DOHH2 (cell line): ENCODE results near the gene KCNE2.

Source experiments
- H3F3A ChIP-seq: fragments of 200-600 bp; sonication (generic), shearing (Covaris generic); 2 replicates; pipeline ENCODE4 v1.6.0; 2016; ENCODE audit warnings: antibody characterized with exemption, mild to moderate bottlenecking; ENCODE audit not compliant: control insufficient read depth, insufficient read depth
- H3K27ac ChIP-seq: fragments of 200-600 bp; sonication (generic); 2 replicates; pipeline ENCODE4 v1.5.1; 2014; ENCODE audit warnings: low read depth, mild to moderate bottlenecking, low read length, moderate library complexity
- H3K27me3 ChIP-seq: fragments of 200-600 bp; sonication (generic); 2 replicates; pipeline ENCODE4 v1.6.1; 2014; ENCODE audit warnings: mild to moderate bottlenecking, low read length, mixed read lengths; ENCODE audit not compliant: control insufficient read depth
- H3K36me3 ChIP-seq: fragments of 200-600 bp; sonication (generic); 2 replicates; pipeline ENCODE4 v1.6.1; 2014; ENCODE audit warnings: mild to moderate bottlenecking, low read length, moderate library complexity, mixed read lengths; ENCODE audit not compliant: control insufficient read depth
- H3K4me1 ChIP-seq: fragments of 200-600 bp; sonication (generic); 2 replicates; pipeline ENCODE4 v1.6.1; 2014; ENCODE audit warnings: mild to moderate bottlenecking, low read length, mixed read lengths; ENCODE audit not compliant: control insufficient read depth
- H3K4me2 ChIP-seq: fragments of 200-600 bp; sonication (generic); 2 replicates; pipeline ENCODE4 v1.6.0; 2014; ENCODE audit warnings: mild to moderate bottlenecking, low read length, moderate library complexity
- H3K4me3 ChIP-seq: fragments of 200-600 bp; sonication (generic); 2 replicates; pipeline ENCODE4 v1.5.1; 2014; ENCODE audit warnings: mild to moderate bottlenecking, low read length, mixed read lengths
- H3K79me2 ChIP-seq: fragments of 200-600 bp; sonication (generic); 2 replicates; pipeline ENCODE4 v1.6.1; 2014; ENCODE audit warnings: mild to moderate bottlenecking, low read length, mixed read lengths; ENCODE audit not compliant: control insufficient read depth
- H3K9me2 ChIP-seq: fragments of 200-600 bp; sonication (generic); replicated peaks from 2 replicates; pipeline ENCODE4 v1.6.1; 2014; ENCODE audit warnings: mild to moderate bottlenecking, low read length, mixed read lengths; ENCODE audit not compliant: control insufficient read depth
- H3K9me3 ChIP-seq: fragments of 200-600 bp; sonication (generic); 2 replicates; pipeline ENCODE4 v1.6.1; 2014; ENCODE audit warnings: antibody characterized with exemption, low read length, mixed read lengths; ENCODE audit not compliant: control insufficient read depth, insufficient read depth
- H4K20me1 ChIP-seq: fragments of 200-600 bp; sonication (generic); 2 replicates; pipeline ENCODE4 v1.6.0; 2014; ENCODE audit warnings: low read depth, mild to moderate bottlenecking, antibody characterized with exemption, low read length, moderate library complexity; ENCODE audit not compliant: control insufficient read depth, insufficient read depth
- CTCF ChIP-seq: fragments of 200-600 bp; sonication (generic); IDR thresholded peaks from one replicate; pipeline ENCODE4 v1.5.1; 2014; ENCODE audit warnings: antibody characterized with exemption, mild to moderate bottlenecking, low read depth, low read length; ENCODE audit not compliant: poor library complexity, severe bottlenecking
- EZH2phosphoT487 ChIP-seq: fragments of 200-600 bp; sonication (generic); IDR thresholded peaks from 2 replicates; pipeline ENCODE4 v1.6.1; 2017; ENCODE audit warnings: borderline replicate concordance, mild to moderate bottlenecking, antibody characterized with exemption, low read length, moderate library complexity, mixed read lengths

The KCNE2 gene

GRCh38 chr21:34363733-34364132, at the start of gene KCNE2:
KCNE2 (plus strand) TSS chr21:34364006; CDS start chr21:34370479, 6,473 bp downstream.
- no peaks in the 10 kb centered on the region for H3K36me3 ChIP-seq
- H3K4me2 ChIP-seq, result no peak within 1 kb of the TSS
- no peak within 1 kb of the TSS for H3K4me3 ChIP-seq
- TF ChIP-seq CTCF (no peak), EZH2phosphoT487 (no peak)
- H3K27ac ChIP-seq, result no peak within 1 kb of the TSS
- peaks cover 12% of the 10 kb centered on the region for H3K4me1 ChIP-seq
- no peaks in the 10 kb centered on the region for H3K9me2 ChIP-seq
- H3K9me3 ChIP-seq, result no peaks in the 10 kb centered on the region
- no peaks in the 10 kb centered on the region for H3F3A ChIP-seq
- no peaks in the 10 kb centered on the region for H4K20me1 ChIP-seq
- H3K79me2 ChIP-seq, result no peaks in the 10 kb centered on the region
- H3K27me3 ChIP-seq, result peaks cover 5% of the 10 kb centered on the region

- H3K9me3 ChIP-seq, result no peaks in the 10 kb centered on the region
- no peaks in the 10 kb centered on the region for H3K4me1 ChIP-seq
- H3K9me2 ChIP-seq, result no peaks in the 10 kb centered on the region
- no peak for TF ChIP-seq EZH2phosphoT487
- no peak for TF ChIP-seq CTCF
- H4K20me1 ChIP-seq, result no peaks in the 10 kb centered on the region
- H3K79me2 ChIP-seq, result no peaks in the 10 kb centered on the region
- H3F3A ChIP-seq, result no peaks in the 10 kb centered on the region
- H3K4me2 ChIP-seq, result no peak overlapping the region
- H3K4me3 ChIP-seq, result no peak overlapping the region
- H3K27ac ChIP-seq, result no peak overlapping the region
- peaks cover 9% of the 10 kb centered on the region for H3K27me3 ChIP-seq
- H3K36me3 ChIP-seq, result no peaks in the 10 kb centered on the region
Measured at GRCh38 chr21:34319585-34319984, 44.2 kb upstream of the KCNE2 start.

- Histone ChIP-seq H3K36me3 (no peaks in the 10 kb centered on the region), H3K79me2 (no peaks in the 10 kb centered on the region), H3K9me3 (no peaks in the 10 kb centered on the region), H3K4me3 (no peak overlapping the region), H4K20me1 (no peaks in the 10 kb centered on the region), H3F3A (no peaks in the 10 kb centered on the region), H3K9me2 (no peaks in the 10 kb centered on the region), H3K4me2 (no peak overlapping the region), H3K27me3 (peaks cover 9% of the 10 kb centered on the region), H3K27ac (no peak overlapping the region), H3K4me1 (no peaks in the 10 kb centered on the region)
- TF ChIP-seq EZH2phosphoT487 (no peak), CTCF (no peak)
Measured at GRCh38 chr21:34320011-34320410, 43.8 kb upstream of the KCNE2 start.

GRCh38 chr21:34330055-34330454, 33.8 kb upstream of the KCNE2 start:
- Histone ChIP-seq H3K9me2 (no peaks in the 10 kb centered on the region), H3K27me3 (no peaks in the 10 kb centered on the region), H3K79me2 (no peaks in the 10 kb centered on the region), H3K4me2 (no peak overlapping the region), H3K27ac (no peak overlapping the region), H3K4me1 (no peaks in the 10 kb centered on the region), H3K36me3 (no peaks in the 10 kb centered on the region), H3F3A (no peaks in the 10 kb centered on the region), H3K9me3 (no peaks in the 10 kb centered on the region), H3K4me3 (no peak overlapping the region), H4K20me1 (no peaks in the 10 kb centered on the region)
- TF ChIP-seq EZH2phosphoT487 (no peak), CTCF (peak; percentile 10)
